WTC11 (cell line): ENCODE measurements around the gene SLC7A6.

Experiments
- NR1H2 ChIP-seq: sonication (generic); formaldehyde crosslinking; IDR thresholded peaks from 2 replicates; pipeline ENCODE4 v1.9.0; 2021; ENCODE audit warnings: mild to moderate bottlenecking, moderate library complexity, missing genetic modification reagents
- ZBTB21 ChIP-seq: sonication (generic); formaldehyde crosslinking; IDR thresholded peaks from 2 replicates; pipeline ENCODE4 v1.8.1; 2023; ENCODE audit warnings: mild to moderate bottlenecking, missing genetic modification reagents, borderline replicate concordance
- TF ChIP-seq, protein P1 (sequence below): fragments of 200-600 bp; IDR thresholded peaks from 2 replicates; pipeline ENCODE4 v1.8.0; 2022; ENCODE audit warnings: antibody characterized with exemption
- TF ChIP-seq, protein P2 (sequence below): sonication (generic); formaldehyde crosslinking; IDR thresholded peaks from 2 replicates; pipeline ENCODE4 v1.8.0; 2022; ENCODE audit warnings: mild to moderate bottlenecking, missing genetic modification reagents
- TF ChIP-seq, protein P3 (sequence below): sonication (generic); formaldehyde crosslinking; IDR thresholded peaks from 2 replicates; pipeline ENCODE4 v1.8.0; 2023; ENCODE audit warnings: missing genetic modification reagents, mild to moderate bottlenecking, borderline replicate concordance

DNA sequence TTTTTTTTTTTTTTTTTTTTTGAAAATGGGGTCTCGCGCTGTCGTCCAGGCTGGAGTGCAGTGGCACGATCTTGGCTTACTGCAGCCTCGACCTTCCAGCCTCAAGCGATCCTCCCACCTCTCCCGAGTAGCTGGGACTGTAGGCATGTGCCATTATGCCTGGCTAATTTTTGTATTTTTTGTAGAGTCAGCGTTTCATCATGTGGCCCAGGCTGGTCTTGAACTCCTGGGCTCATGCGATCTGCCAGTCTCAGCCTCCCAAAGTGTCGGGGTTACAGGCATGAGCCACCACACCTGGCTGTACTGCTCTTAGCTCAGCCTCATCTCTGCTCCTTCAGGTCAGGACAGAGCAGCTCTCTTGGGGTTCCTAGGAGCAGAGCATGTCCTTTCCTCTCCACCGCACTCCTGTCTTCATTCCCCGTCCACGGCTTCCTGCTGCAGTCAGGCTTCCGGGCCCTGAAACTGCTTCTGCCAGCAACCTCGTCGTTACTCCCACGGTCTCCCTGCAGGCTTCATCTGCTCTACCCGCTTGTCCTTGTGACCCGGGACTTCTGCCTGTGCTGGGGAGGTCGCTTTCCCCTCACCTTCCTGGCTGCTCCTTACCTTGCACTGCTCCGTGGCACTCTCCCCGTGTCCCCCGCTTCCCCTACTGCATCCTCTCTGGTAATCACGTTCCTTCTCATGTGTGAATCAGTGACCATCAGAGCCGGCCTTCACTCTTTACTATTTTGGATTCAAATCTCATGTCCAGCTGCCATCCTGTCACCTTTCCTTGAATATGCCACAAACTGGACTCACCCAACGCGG, 84.5 kb downstream of the SLC7A6 start:
- no peak for TF ChIP-seq NR1H2 (CRISPR knock-in tag)
- TF ChIP-seq, protein P1, sequence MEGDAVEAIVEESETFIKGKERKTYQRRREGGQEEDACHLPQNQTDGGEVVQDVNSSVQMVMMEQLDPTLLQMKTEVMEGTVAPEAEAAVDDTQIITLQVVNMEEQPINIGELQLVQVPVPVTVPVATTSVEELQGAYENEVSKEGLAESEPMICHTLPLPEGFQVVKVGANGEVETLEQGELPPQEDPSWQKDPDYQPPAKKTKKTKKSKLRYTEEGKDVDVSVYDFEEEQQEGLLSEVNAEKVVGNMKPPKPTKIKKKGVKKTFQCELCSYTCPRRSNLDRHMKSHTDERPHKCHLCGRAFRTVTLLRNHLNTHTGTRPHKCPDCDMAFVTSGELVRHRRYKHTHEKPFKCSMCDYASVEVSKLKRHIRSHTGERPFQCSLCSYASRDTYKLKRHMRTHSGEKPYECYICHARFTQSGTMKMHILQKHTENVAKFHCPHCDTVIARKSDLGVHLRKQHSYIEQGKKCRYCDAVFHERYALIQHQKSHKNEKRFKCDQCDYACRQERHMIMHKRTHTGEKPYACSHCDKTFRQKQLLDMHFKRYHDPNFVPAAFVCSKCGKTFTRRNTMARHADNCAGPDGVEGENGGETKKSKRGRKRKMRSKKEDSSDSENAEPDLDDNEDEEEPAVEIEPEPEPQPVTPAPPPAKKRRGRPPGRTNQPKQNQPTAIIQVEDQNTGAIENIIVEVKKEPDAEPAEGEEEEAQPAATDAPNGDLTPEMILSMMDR = no peak
- TF ChIP-seq, protein P2, sequence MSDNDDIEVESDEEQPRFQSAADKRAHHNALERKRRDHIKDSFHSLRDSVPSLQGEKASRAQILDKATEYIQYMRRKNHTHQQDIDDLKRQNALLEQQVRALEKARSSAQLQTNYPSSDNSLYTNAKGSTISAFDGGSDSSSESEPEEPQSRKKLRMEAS (CRISPR knock-in tag) = no peak
- TF ChIP-seq, protein P3, sequence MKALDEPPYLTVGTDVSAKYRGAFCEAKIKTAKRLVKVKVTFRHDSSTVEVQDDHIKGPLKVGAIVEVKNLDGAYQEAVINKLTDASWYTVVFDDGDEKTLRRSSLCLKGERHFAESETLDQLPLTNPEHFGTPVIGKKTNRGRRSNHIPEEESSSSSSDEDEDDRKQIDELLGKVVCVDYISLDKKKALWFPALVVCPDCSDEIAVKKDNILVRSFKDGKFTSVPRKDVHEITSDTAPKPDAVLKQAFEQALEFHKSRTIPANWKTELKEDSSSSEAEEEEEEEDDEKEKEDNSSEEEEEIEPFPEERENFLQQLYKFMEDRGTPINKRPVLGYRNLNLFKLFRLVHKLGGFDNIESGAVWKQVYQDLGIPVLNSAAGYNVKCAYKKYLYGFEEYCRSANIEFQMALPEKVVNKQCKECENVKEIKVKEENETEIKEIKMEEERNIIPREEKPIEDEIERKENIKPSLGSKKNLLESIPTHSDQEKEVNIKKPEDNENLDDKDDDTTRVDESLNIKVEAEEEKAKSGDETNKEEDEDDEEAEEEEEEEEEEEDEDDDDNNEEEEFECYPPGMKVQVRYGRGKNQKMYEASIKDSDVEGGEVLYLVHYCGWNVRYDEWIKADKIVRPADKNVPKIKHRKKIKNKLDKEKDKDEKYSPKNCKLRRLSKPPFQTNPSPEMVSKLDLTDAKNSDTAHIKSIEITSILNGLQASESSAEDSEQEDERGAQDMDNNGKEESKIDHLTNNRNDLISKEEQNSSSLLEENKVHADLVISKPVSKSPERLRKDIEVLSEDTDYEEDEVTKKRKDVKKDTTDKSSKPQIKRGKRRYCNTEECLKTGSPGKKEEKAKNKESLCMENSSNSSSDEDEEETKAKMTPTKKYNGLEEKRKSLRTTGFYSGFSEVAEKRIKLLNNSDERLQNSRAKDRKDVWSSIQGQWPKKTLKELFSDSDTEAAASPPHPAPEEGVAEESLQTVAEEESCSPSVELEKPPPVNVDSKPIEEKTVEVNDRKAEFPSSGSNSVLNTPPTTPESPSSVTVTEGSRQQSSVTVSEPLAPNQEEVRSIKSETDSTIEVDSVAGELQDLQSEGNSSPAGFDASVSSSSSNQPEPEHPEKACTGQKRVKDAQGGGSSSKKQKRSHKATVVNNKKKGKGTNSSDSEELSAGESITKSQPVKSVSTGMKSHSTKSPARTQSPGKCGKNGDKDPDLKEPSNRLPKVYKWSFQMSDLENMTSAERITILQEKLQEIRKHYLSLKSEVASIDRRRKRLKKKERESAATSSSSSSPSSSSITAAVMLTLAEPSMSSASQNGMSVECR (CRISPR knock-in tag) = no peak
- TF ChIP-seq ZBTB21 (CRISPR knock-in tag) = no peak
